Measurements from ENCODE around the gene MEAF6. TPM values are rescaled to one million over a fixed set of nuclear protein-coding genes. Genes with fewer than 3 reads are reported as not detected.
A peak's percentile ranks its signal among the peaks of the same experiment; 100 is the strongest.
"Not testable (repeated sequence)": the region's sequence is repeated elsewhere in the genome, so short reads cannot be mapped to it uniquely, and the experiment has no call there.

The MEAF6 gene
- 100 to 1,000 TPM in 1 of 3 donors, 10 to 100 TPM in 2; 78.2 to 140 (median 87.2) TPM for total RNA-seq

GRCh38 chr1:37514350-37515184 lies at the start of gene MEAF6:
Gene MEAF6, minus strand, starts transcription at chr1:37514766. Its CDS starts 20 bp downstream, at chr1:37514746.
- Histone ChIP-seq H3K4me1 (peaks cover 0 to 4% of the 10 kb centered on the region in 2 donors), H3K9me3 (no peaks in the 10 kb centered on the region), H3K4me3 (peak within 1 kb of the TSS; percentile 95 to 96 (median 96)), H3K27ac (peak within 1 kb of the TSS; percentile 94 to 98), H3K36me3 (no peaks in the 10 kb centered on the region), H3K27me3 (no peaks in the 10 kb centered on the region)
- TF ChIP-seq POLR2A (IDR thresholded peaks at IDR 0.05) (peak; percentile 34), CTCF (IDR thresholded peaks at IDR 0.05) (peak; percentile 15 to 82 (median 31)), POLR2AphosphoS5 (IDR thresholded peaks at IDR 0.05) (peak; percentile 72 to 91 (median 76))
- DNase-seq (ENCODE audit: low spot score in 2 of 2): peak; percentile 62 to 79
- intact Hi-C loops (cut with DNase I; ENCODE audit: low total_unique reads): no loop called here

GRCh38 chr1:37562984-37563383 lies 48.4 kb upstream of the MEAF6 start:
- intact Hi-C loops (cut with DNase I; ENCODE audit: low total_unique reads): loop anchor here (5.0 kb wide), 1 partner anchor 284 kb away; no protein-coding TSS in a partner anchor
- TF ChIP-seq POLR2A (IDR thresholded peaks at IDR 0.05): no peak
- TF ChIP-seq CTCF (IDR thresholded peaks at IDR 0.05): no peak
- TF ChIP-seq POLR2AphosphoS5 (IDR thresholded peaks at IDR 0.05): no peak
- Histone ChIP-seq H3K9me3 (no peaks in the 10 kb centered on the region), H3K36me3 (peaks cover 10% of the 10 kb centered on the region), H3K4me1 (no peaks in the 10 kb centered on the region), H3K4me3 (no peak overlapping the region), H3K27me3 (no peaks in the 10 kb centered on the region), H3K27ac (no peak overlapping the region)
- no peak for DNase-seq (ENCODE audit: low spot score in 2 of 2)

GRCh38 chr1:37561133-37562132 lies 46.9 kb upstream of the MEAF6 start:
- H3K9me3 ChIP-seq: no peaks in the 10 kb centered on the region
- H3K4me3 ChIP-seq: no peak overlapping the region
- peaks cover 2 to 3% of the 10 kb centered on the region in 2 donors for H3K4me1 ChIP-seq
- intact Hi-C loops (cut with DNase I; ENCODE audit: low total_unique reads): loop anchor here (5.0 kb wide), 1 partner anchor 286 kb away; no protein-coding TSS in a partner anchor
- no peak for DNase-seq (ENCODE audit: low spot score in 2 of 2)
- no peak overlapping the region for H3K27ac ChIP-seq
- TF ChIP-seq POLR2AphosphoS5 (IDR thresholded peaks at IDR 0.05): no peak
- TF ChIP-seq POLR2A (IDR thresholded peaks at IDR 0.05): no peak
- TF ChIP-seq CTCF (IDR thresholded peaks at IDR 0.05): peak; percentile 21 to 40 (median 24)
- H3K36me3 ChIP-seq: peaks cover 10% of the 10 kb centered on the region
- H3K27me3 ChIP-seq: no peaks in the 10 kb centered on the region

- no peaks in the 10 kb centered on the region for H3K9me3 ChIP-seq
- no peak overlapping the region for H3K4me3 ChIP-seq
- H3K4me1 ChIP-seq: peaks cover 4 to 7% of the 10 kb centered on the region in 2 donors
- H3K27me3 ChIP-seq: no peaks in the 10 kb centered on the region
- DNase-seq (ENCODE audit: low spot score in 2 of 2): no peak
- TF ChIP-seq POLR2AphosphoS5 (IDR thresholded peaks at IDR 0.05) (no peak), POLR2A (IDR thresholded peaks at IDR 0.05) (no peak), CTCF (IDR thresholded peaks at IDR 0.05) (no peak)
- no peak overlapping the region for H3K27ac ChIP-seq
- intact Hi-C loops (cut with DNase I; ENCODE audit: low total_unique reads): loop anchor here (5.0 kb wide), 1 partner anchor 287 kb away; no protein-coding TSS in a partner anchor
- peaks cover 6% of the 10 kb centered on the region for H3K36me3 ChIP-seq
These were observed 46.0 kb upstream of the MEAF6 start for GRCh38 chr1:37560401-37561132.

- DNase-seq (ENCODE audit: low spot score in 2 of 2); H3K9me3 ChIP-seq; H3K27ac ChIP-seq; H3K36me3 ChIP-seq; H3K4me1 ChIP-seq; H3K27me3 ChIP-seq; H3K4me3 ChIP-seq: not testable (repeated sequence)
- intact Hi-C loops (cut with DNase I; ENCODE audit: low total_unique reads): loop anchor here (5.0 kb wide), 1 partner anchor 287 kb away; no protein-coding TSS in a partner anchor
These were observed 45.4 kb upstream of the MEAF6 start for GRCh38 chr1:37559957-37560379.

Data from breast epithelium (tissue), 4 donors.